B cell (primary cell): Measurements from ENCODE around the gene SUB1. TPM values are rescaled to one million over a fixed set of nuclear protein-coding genes. Genes with fewer than 3 reads are reported as not detected.

Experiments
- ATAC-seq: fragments of 200-7000 bp; cut with Tn5 transposase; one replicate; pipeline ENCODE4 v1.10.0; 2021; ENCODE audit warnings: low read depth, mild to moderate bottlenecking, moderate number of reproducible peaks, moderate library complexity
- CTCF ChIA-PET: fragments of 350-600 bp; sonication (Branson Sonifier 250); formaldehyde crosslinking; loops from one replicate; lab custom pipeline; 2021; ENCODE audit warnings: antibody characterized with exemption, inconsistent platforms; lab: Charles Lee
- POLR2A ChIA-PET: fragments of 350-600 bp; sonication (Branson Sonifier 250); formaldehyde crosslinking; loops from one replicate; lab custom pipeline; 2021; ENCODE audit warnings: antibody characterized with exemption; lab: Charles Lee
- DNase-seq: peaks from one replicate; pipeline ENCODE4 v3.0.0; 2013
- H2AFZ ChIP-seq: 2 replicates; pipeline ENCODE4 v1.6.1; 2012; ENCODE audit warnings: mild to moderate bottlenecking, low read depth, low read length; ENCODE audit not compliant: insufficient read depth, poor library complexity, severe bottlenecking
- H3K27ac ChIP-seq, 2 donors: 1 replicate in 1 of 2; 2 replicates in 1 of 2; pipeline ENCODE4 v1.5.1; 2012 to 2013; ENCODE audit warnings: low read length in 2 of 2, mild to moderate bottlenecking in 2 of 2, moderate library complexity in 1 of 2
- H3K27me3 ChIP-seq, 4 experiments: fragments of 200-600 bp in 1 of 4; sonication (generic) in 1 of 4; replicated peaks in 1 of 4; 1 replicate in 2 of 4; 2 replicates in 2 of 4; pipeline versions ENCODE4 v1.6.1 to v1.7.0; 2013 to 2016; ENCODE audit warnings: low read length in 3 of 4, mild to moderate bottlenecking in 2 of 4, mixed read lengths in 1 of 4, moderate library complexity in 1 of 4; ENCODE audit not compliant: insufficient read depth in 4 of 4, control insufficient read depth in 3 of 4; ENCODE audit errors: control extremely low read depth in 1 of 4
- H3K36me3 ChIP-seq, 2 experiments: replicated peaks in 1 of 2; 1 replicate in 1 of 2; 2 replicates in 1 of 2; pipeline versions ENCODE4 v1.6.1 to v1.7.1; 2013; ENCODE audit warnings: low read length in 1 of 2; ENCODE audit not compliant: insufficient read depth in 2 of 2, control insufficient read depth in 1 of 2; ENCODE audit errors: control extremely low read depth in 1 of 2, extremely low read depth in 1 of 2
- H3K4me1 ChIP-seq, 2 donors: fragments of 200-600 bp in 1 of 2; sonication (generic) in 1 of 2; 1 replicate in 1 of 2; 2 replicates in 1 of 2; pipeline versions ENCODE4 v1.5.1 to v1.6.1; 2013 to 2017; ENCODE audit warnings: low read length in 2 of 2; ENCODE audit not compliant: control insufficient read depth in 2 of 2, insufficient read depth in 2 of 2
- H3K4me2 ChIP-seq: replicated peaks from 2 replicates; pipeline ENCODE3; 2012; ENCODE audit warnings: mild to moderate bottlenecking, low read depth, low read length; ENCODE audit not compliant: poor library complexity, severe bottlenecking
- H3K4me3 ChIP-seq, 5 experiments: fragments of 200-600 bp in 1 of 5; sonication (generic) in 1 of 5; 1 replicate in 3 of 5; 2 replicates in 2 of 5; pipeline versions ENCODE4 v1.5.1 to v1.7.0; 2011 to 2016; ENCODE audit warnings: low read length in 4 of 5, mild to moderate bottlenecking in 4 of 5, low read depth in 2 of 5, control low read depth in 1 of 5, moderate library complexity in 1 of 5; ENCODE audit not compliant: insufficient read depth in 1 of 5; ENCODE audit errors: control extremely low read depth in 1 of 5, extremely low read depth in 1 of 5
- H3K79me2 ChIP-seq: fragments of 200-600 bp; sonication (generic); one replicate; pipeline ENCODE4 v1.6.0; 2016; ENCODE audit warnings: low read length; ENCODE audit not compliant: control insufficient read depth, insufficient read depth
- H3K9ac ChIP-seq: fragments of 200-600 bp; sonication (generic); 2 replicates; pipeline ENCODE4 v1.6.1; 2017; ENCODE audit warnings: mild to moderate bottlenecking, low read length, moderate library complexity
- H3K9me3 ChIP-seq, 3 donors: one replicate each; pipeline versions ENCODE4 v1.6.1 to v1.7.1; 2013; ENCODE audit warnings: low read length in 2 of 3; ENCODE audit not compliant: control insufficient read depth in 2 of 3, insufficient read depth in 1 of 3; ENCODE audit errors: control extremely low read depth in 1 of 3
- H4K20me1 ChIP-seq: 2 replicates; pipeline ENCODE4 v1.6.0; 2012; ENCODE audit warnings: mild to moderate bottlenecking, low read length; ENCODE audit not compliant: insufficient read depth, control insufficient read depth, poor library complexity, severe bottlenecking
- H3K27ac Mint-ChIP-seq: one replicate; pipeline ENCODE4 v1.8.0; 2021; ENCODE audit warnings: mixed read lengths
- H3K27me3 Mint-ChIP-seq: one replicate; pipeline ENCODE4 v1.8.0; 2021; ENCODE audit warnings: mixed read lengths
- H3K4me1 Mint-ChIP-seq: one replicate; pipeline ENCODE4 v1.8.0; 2021; ENCODE audit warnings: mixed read lengths
- H3K4me3 Mint-ChIP-seq: one replicate; pipeline ENCODE4 v1.8.0; 2021; ENCODE audit warnings: mixed read lengths
- H3K9me3 Mint-ChIP-seq: one replicate; pipeline ENCODE4 v1.8.0; 2022; ENCODE audit warnings: mixed read lengths; ENCODE audit not compliant: insufficient read depth
- EZH2 ChIP-seq: IDR thresholded peaks from 2 replicates; pipeline ENCODE4 v1.6.1; 2012; ENCODE audit warnings: borderline replicate concordance, low read depth, mild to moderate bottlenecking, moderate library complexity, low read length; ENCODE audit not compliant: insufficient read depth, poor library complexity, severe bottlenecking
- WGBS: methylation state at CpG from one replicate; pipeline ENCODE4 v1.1.5; 2013; ENCODE audit warnings: missing lambda C conversion rate; ENCODE audit not compliant: insufficient coverage; 5-methylcytosine and 5-hydroxymethylcytosine counted together
- intact Hi-C: fragments of 100-400 bp; cut with micrococcal nuclease; formaldehyde crosslinking; loops from one replicate; pipeline ENCODE4 v1.10.0; 2022
- polyA plus RNA-seq: library from polyadenylated mRNA; depleted of rRNA; stranded (reverse); fragments of >200 nt; gene quantifications from 2 replicates; pipeline ENCODE4 v1.2.3, GENCODE V29; 2012
- total RNA-seq, 2 donors: library from RNA; stranded (reverse); fragments of 120-200 nt in 1 of 2; gene quantifications; 1 replicate in 1 of 2; 2 replicates in 1 of 2; pipeline versions ENCODE4 v1.2.3 to v1.2.4, GENCODE V29; 2013 to 2022
- TF ChIP-seq, protein P1 (sequence below): fragments of 200-600 bp; IDR thresholded peaks from one replicate; pipeline ENCODE4 v1.8.0; 2022; ENCODE audit warnings: antibody characterized with exemption, mild to moderate bottlenecking

The SUB1 gene
- total and polyA plus RNA-seq, 2 donors (not counting 1 experiment from before 2014, with no cell fraction given): 55.4 to 117 TPM

DNA sequence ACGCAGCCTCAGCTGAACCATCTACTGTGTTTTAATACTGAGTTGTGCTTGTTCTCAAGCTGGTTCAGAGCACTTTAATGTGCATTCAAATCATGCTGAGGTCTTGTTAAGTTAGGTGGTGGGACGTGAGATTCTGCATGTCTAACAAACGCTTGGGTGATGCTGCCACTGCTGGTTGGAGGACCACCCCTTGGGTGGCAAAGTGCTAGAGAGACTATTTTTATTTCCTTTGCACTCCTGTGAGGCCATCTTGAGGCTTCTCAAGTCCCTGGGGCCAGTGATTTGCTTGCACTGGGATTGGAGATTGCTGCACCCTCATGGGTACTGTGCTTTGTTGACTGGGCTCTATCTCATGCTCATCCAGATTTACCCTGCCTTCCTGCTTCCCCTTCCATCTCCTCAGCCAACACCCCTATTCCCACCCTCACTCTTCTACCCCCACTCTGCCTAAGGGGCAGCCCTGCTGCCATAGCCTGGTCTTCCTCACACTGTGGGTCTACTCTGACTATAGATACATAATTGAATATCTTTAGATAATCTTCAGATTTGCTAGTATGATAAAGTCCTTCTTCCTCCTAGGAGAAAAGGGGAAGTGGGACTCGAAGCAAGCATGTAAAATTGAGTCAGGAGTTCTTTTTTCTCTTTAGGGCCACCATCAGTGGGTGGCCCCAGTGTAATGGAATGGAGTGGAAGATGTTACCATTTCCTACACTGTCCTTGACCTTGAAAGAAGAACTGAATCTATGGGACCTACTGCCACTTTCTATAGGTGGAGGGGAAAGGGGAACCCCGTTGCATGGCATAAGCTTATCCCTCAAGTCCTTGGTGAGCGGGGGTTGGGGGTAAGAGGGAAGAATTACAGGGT, 45.1 kb upstream of the SUB1 start:
- WGBS: 72% methylated on average over 4 of the region's 6 CpGs
- DNase-seq (peak; percentile 40), ATAC-seq (no peak)
- CTCF ChIA-PET: interaction anchor here (2.4 kb wide), 1 partner anchor 50 kb away, joined by 12 read pairs; no protein-coding TSS in a partner anchor
- intact Hi-C loops: loop anchor here (2.0 kb wide), 1 partner anchor 45 kb away; the partner anchor contains the start of gene SUB1
- Mint-ChIP-seq H3K4me3 (peak overlapping the region; percentile 6), H3K4me1 (peaks cover 55% of the 10 kb centered on the region), H3K27me3 (no peaks in the 10 kb centered on the region), H3K27ac (no peak overlapping the region), H3K9me3 (no peaks in the 10 kb centered on the region)
- H3K79me2 ChIP-seq: no peaks in the 10 kb centered on the region
- no peaks in the 10 kb centered on the region for H3K36me3 ChIP-seq
- no peaks in the 10 kb centered on the region for H4K20me1 ChIP-seq
- no peak overlapping the region for H3K9ac ChIP-seq
- H3K4me1 ChIP-seq: peaks cover 33 to 60% of the 10 kb centered on the region in 2 donors
- TF ChIP-seq, protein P1, sequence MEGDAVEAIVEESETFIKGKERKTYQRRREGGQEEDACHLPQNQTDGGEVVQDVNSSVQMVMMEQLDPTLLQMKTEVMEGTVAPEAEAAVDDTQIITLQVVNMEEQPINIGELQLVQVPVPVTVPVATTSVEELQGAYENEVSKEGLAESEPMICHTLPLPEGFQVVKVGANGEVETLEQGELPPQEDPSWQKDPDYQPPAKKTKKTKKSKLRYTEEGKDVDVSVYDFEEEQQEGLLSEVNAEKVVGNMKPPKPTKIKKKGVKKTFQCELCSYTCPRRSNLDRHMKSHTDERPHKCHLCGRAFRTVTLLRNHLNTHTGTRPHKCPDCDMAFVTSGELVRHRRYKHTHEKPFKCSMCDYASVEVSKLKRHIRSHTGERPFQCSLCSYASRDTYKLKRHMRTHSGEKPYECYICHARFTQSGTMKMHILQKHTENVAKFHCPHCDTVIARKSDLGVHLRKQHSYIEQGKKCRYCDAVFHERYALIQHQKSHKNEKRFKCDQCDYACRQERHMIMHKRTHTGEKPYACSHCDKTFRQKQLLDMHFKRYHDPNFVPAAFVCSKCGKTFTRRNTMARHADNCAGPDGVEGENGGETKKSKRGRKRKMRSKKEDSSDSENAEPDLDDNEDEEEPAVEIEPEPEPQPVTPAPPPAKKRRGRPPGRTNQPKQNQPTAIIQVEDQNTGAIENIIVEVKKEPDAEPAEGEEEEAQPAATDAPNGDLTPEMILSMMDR: no peak
- TF ChIP-seq EZH2: no peak
- H2AFZ ChIP-seq: no peak overlapping the region
- H3K4me3 ChIP-seq: no peak overlapping the region
- H3K4me2 ChIP-seq: peak overlapping the region; percentile 22
- H3K9me3 ChIP-seq: no peaks in the 10 kb centered on the region
- POLR2A ChIA-PET: no interaction called here
- no peaks in the 10 kb centered on the region for H3K27me3 ChIP-seq
- H3K27ac ChIP-seq: peak overlapping the region in 1 of 2 donors; percentile 3

DNA sequence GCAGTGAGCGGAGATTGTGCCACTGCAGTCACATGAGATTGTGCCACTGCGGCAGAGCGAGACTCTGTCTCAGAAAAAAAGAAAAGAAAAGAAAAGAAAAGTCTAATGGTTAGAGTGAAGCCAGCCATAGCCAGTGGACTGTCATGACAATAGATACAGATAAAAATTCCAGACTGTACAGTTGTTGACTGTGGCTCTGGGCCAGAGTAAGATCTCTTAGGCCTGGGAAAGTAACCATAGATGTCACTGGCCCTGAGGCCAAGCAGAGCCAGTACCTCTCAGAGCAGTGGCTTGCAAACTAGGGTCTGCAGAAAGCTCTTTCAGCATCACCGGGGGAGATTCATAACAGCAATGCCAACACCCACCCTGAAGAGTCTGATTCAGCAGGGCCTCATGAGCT, 44.1 kb upstream of the SUB1 start:
- Histone ChIP-seq H3K27me3 (no peaks in the 10 kb centered on the region), H3K79me2 (no peaks in the 10 kb centered on the region), H3K9me3 (no peaks in the 10 kb centered on the region), H3K36me3 (no peaks in the 10 kb centered on the region), H3K4me3 (no peak overlapping the region), H3K9ac (no peak overlapping the region), H3K4me1 (peaks cover 28 to 52% of the 10 kb centered on the region in 2 donors), H3K4me2 (no peak overlapping the region), H4K20me1 (no peaks in the 10 kb centered on the region), H3K27ac (no peak overlapping the region), H2AFZ (no peak overlapping the region)
- Mint-ChIP-seq H3K9me3 (no peaks in the 10 kb centered on the region), H3K27ac (no peak overlapping the region), H3K4me1 (peaks cover 47% of the 10 kb centered on the region), H3K4me3 (no peak overlapping the region), H3K27me3 (no peaks in the 10 kb centered on the region)
- ChIA-PET CTCF (no interaction called here), POLR2A (no interaction called here)
- intact Hi-C loops: no loop called here
- DNase-seq (no peak), ATAC-seq (no peak)
- no peak for TF ChIP-seq EZH2
- TF ChIP-seq, protein P1: no peak
- 100% methylated on average over 2 of the region's 4 CpGs for WGBS
